Endodermal cell (in vitro differentiated cells): ENCODE data around the gene POTEC. TPM values are rescaled to one million over a fixed set of nuclear protein-coding genes. Genes with fewer than 3 reads are reported as not detected.
"Not testable (repeated sequence)": the region's sequence is repeated elsewhere in the genome, so short reads cannot be mapped to it uniquely, and the experiment has no call there.

Experiments
- DNase-seq: peaks from one replicate; pipeline ENCODE4 v3.0.0-alpha.2; 2017
- H3K27ac ChIP-seq: 2 replicates; pipeline ENCODE4 v1.5.1; 2013; ENCODE audit warnings: mild to moderate bottlenecking, low read depth, low read length, moderate library complexity
- H3K27me3 ChIP-seq: 2 replicates; pipeline ENCODE4 v1.6.1; 2013; ENCODE audit warnings: mild to moderate bottlenecking, low read length, moderate library complexity; ENCODE audit not compliant: insufficient read depth, control insufficient read depth, poor library complexity, severe bottlenecking
- H3K36me3 ChIP-seq: 2 replicates; pipeline ENCODE4 v1.7.0; 2013; ENCODE audit warnings: mild to moderate bottlenecking, low read length, moderate library complexity; ENCODE audit not compliant: control insufficient read depth, insufficient read depth
- H3K4me1 ChIP-seq: one replicate; pipeline ENCODE4 v1.7.0; 2013; ENCODE audit warnings: low read length; ENCODE audit not compliant: control insufficient read depth, insufficient read depth
- H3K4me3 ChIP-seq: 2 replicates; pipeline ENCODE4 v1.5.1; 2013; ENCODE audit warnings: mild to moderate bottlenecking, low read length, moderate library complexity
- H3K9ac ChIP-seq: 2 replicates; pipeline ENCODE4 v1.6.1; 2013; ENCODE audit warnings: mild to moderate bottlenecking, low read length, moderate library complexity; ENCODE audit not compliant: poor library complexity, severe bottlenecking; ENCODE audit errors: extremely low read depth
- H3K9me3 ChIP-seq: 2 replicates; pipeline ENCODE4 v1.6.1; 2013; ENCODE audit warnings: mild to moderate bottlenecking, low read length, moderate library complexity; ENCODE audit not compliant: control insufficient read depth
- H3K27ac Mint-ChIP-seq: 2 replicates; pipeline ENCODE4 v1.8.0; 2020; ENCODE audit warnings: mixed read lengths
- H3K27me3 Mint-ChIP-seq: 2 replicates; pipeline ENCODE4 v1.8.0; 2021; ENCODE audit warnings: mild to moderate bottlenecking, mixed read lengths; ENCODE audit not compliant: insufficient read depth
- H3K36me3 Mint-ChIP-seq: 2 replicates; pipeline ENCODE4 v1.8.0; 2020; ENCODE audit warnings: low read depth, mixed read lengths
- H3K4me1 Mint-ChIP-seq: 2 replicates; pipeline ENCODE4 v1.8.0; 2020; ENCODE audit warnings: mixed read lengths
- H3K4me3 Mint-ChIP-seq: 2 replicates; pipeline ENCODE4 v1.8.0; 2020; ENCODE audit warnings: mild to moderate bottlenecking, moderate library complexity, mixed read lengths
- H3K9me3 Mint-ChIP-seq: 2 replicates; pipeline ENCODE4 v1.8.0; 2020; ENCODE audit warnings: mild to moderate bottlenecking, mixed read lengths
- WGBS, 2 experiments: methylation state at CpG; one replicate each; pipeline versions ENCODE4 v1.1.5 to v1.1.7; 2013; ENCODE audit warnings: missing lambda C conversion rate in 2 of 2, mixed read lengths in 1 of 2; ENCODE audit not compliant: insufficient coverage in 1 of 2, insufficient read length in 1 of 2; 5-methylcytosine and 5-hydroxymethylcytosine counted together
- total RNA-seq, 2 donors: library from RNA; stranded (reverse); fragmentation: NEBNext Ultra II Directional in 1 of 2; extraction: Animal tissue kit (Norgen Biotek cat#: 25700) in 1 of 2; gene quantifications; 2 replicates in 1 of 2; 3 replicates in 1 of 2; pipeline ENCODE4 v1.2.1, GENCODE V29; 2021

POTEC gene
- total RNA-seq, 2 donors from 2014 or later: 1.7 TPM; not detected in 1

DNA sequence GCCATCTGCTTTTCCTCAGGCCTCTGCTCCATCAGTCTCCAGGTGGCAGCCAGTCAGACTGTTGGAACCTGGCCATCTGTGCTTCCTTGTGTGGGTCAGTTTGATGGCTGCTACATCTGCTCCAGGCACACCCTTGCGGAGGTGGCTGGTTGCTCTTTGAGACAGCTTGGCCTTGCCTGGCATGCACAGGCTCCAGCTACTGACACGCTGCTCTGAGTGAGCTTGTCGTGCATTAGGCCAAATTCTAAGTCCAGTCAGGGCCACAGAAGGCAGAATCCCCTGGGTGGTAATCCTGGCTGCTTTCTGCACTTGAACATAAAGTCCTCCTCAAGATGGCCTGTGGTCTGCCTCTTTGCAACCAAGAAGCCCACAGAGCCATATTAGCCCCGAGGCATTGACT is 41.5 kb downstream of the POTEC start:
- not testable (repeated sequence) for H3K27ac Mint-ChIP-seq, H3K4me3 ChIP-seq, H3K27me3 Mint-ChIP-seq, H3K9ac ChIP-seq, H3K9me3 ChIP-seq, H3K27me3 ChIP-seq, H3K4me3 Mint-ChIP-seq, H3K4me1 ChIP-seq, H3K36me3 ChIP-seq, H3K36me3 Mint-ChIP-seq, DNase-seq, H3K27ac ChIP-seq, H3K4me1 Mint-ChIP-seq
- 77 to 80% methylated on average over 1 to 4 of the region's 4 CpGs for WGBS, 2 experiments
- peaks cover 36% of the 10 kb centered on the region for H3K9me3 Mint-ChIP-seq

DNA sequence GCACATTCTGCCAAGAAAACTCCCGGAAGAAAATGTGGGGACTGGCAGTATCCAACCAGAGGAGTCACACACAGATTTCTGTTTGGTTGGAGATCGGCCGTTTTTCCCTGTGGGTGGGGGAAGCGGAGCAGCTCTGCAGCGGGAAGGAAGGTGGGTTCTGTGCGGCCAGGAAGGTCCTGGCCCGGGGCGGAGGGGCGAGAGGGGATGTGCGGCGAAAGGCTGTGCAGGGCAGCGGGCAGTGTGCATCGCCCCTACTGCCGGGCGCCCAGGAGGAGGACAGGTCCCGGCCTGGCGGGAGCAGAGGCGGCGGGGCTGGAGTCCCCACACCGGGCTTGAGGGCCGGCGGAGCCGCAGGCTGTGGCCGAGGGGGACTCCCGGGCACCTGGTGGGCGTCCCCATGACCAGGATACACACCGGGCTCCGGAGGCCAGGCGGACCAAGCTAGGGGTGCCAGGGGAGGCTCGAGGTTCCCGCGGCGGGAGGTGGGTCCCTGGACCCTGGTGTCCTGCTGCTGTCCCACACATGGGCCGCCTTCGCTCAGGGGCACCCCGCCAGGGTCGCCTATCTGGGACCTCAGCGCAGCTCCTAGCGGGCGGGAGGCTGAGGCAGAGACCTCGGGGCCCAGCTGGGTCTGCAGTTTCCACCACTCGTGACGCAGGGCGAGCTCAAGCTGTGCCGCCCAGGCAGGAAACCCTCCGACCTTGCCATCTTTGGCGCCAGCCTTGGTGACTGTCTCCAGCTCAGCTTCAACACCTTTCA is 54.0 kb downstream of the POTEC start:
- H3K9me3 ChIP-seq, H3K36me3 ChIP-seq, H3K9ac ChIP-seq, H3K36me3 Mint-ChIP-seq, H3K27me3 Mint-ChIP-seq, H3K27ac Mint-ChIP-seq, H3K4me1 Mint-ChIP-seq, H3K4me3 ChIP-seq, DNase-seq, H3K4me1 ChIP-seq, H3K4me3 Mint-ChIP-seq, H3K27me3 ChIP-seq, H3K27ac ChIP-seq: not testable (repeated sequence)
- peaks cover 48% of the 10 kb centered on the region for H3K9me3 Mint-ChIP-seq
- 86 to 93% methylated on average over 8 to 33 of the region's 47 CpGs for WGBS, 2 experiments

GRCh38 chr18:14488789-14489188 is 54.6 kb downstream of the POTEC start:
- H3K9me3 ChIP-seq, H3K27me3 Mint-ChIP-seq, H3K4me1 ChIP-seq, H3K27ac ChIP-seq, H3K27ac Mint-ChIP-seq, H3K36me3 Mint-ChIP-seq, H3K9ac ChIP-seq, H3K4me3 ChIP-seq, H3K27me3 ChIP-seq, H3K36me3 ChIP-seq, H3K4me3 Mint-ChIP-seq, H3K4me1 Mint-ChIP-seq, DNase-seq: not testable (repeated sequence)
- peaks cover 49% of the 10 kb centered on the region for H3K9me3 Mint-ChIP-seq
- WGBS, 2 experiments: 88% methylated on average over 17 of the region's 17 CpGs; no CpG with 5 or more reads in 1 of the 2 experiments

- not testable (repeated sequence) for H3K4me3 Mint-ChIP-seq, H3K9ac ChIP-seq, H3K36me3 ChIP-seq, H3K27me3 Mint-ChIP-seq, H3K4me1 Mint-ChIP-seq, DNase-seq, H3K4me1 ChIP-seq, H3K27me3 ChIP-seq, H3K27ac Mint-ChIP-seq, H3K27ac ChIP-seq, H3K36me3 Mint-ChIP-seq, H3K9me3 ChIP-seq, H3K4me3 ChIP-seq
- H3K9me3 Mint-ChIP-seq: peaks cover 47% of the 10 kb centered on the region
- WGBS, 2 experiments: 88 to 100% methylated on average over 1 to 31 of the region's 42 CpGs
Observed at GRCh38 chr18:14486926-14487580, 56.3 kb downstream of the POTEC start.

DNA sequence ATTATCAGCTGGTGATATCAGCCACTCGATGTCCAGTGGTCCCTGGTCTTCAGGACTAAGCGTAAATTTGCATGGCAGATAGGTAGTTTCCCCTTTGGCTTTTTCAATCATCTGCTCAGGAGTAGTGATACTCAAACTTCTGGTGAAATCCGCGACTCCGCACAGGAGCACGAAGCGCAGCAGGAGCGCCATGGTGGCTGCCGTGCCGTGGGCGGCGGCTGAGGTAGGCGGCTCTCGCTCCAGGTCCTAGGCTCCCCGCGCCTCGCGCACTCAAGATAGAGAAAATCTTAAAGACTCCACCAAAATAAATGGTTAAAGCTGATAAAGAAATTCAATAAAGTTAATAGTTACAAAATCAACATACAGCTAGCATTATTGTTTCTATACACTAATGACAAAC is 64.3 kb downstream of the POTEC start:
- H3K36me3 ChIP-seq, H3K4me3 ChIP-seq, H3K9me3 ChIP-seq, H3K9ac ChIP-seq, H3K27ac Mint-ChIP-seq, H3K27me3 Mint-ChIP-seq, H3K27me3 ChIP-seq, H3K4me3 Mint-ChIP-seq, H3K36me3 Mint-ChIP-seq, DNase-seq, H3K4me1 Mint-ChIP-seq, H3K27ac ChIP-seq, H3K4me1 ChIP-seq: not testable (repeated sequence)
- 67 to 82% methylated on average over 1 to 11 of the region's 18 CpGs for WGBS, 2 experiments
- peaks cover 35% of the 10 kb centered on the region for H3K9me3 Mint-ChIP-seq

- not testable (repeated sequence) for H3K27me3 Mint-ChIP-seq, H3K27ac Mint-ChIP-seq, DNase-seq, H3K27ac ChIP-seq, H3K4me3 Mint-ChIP-seq, H3K27me3 ChIP-seq, H3K4me3 ChIP-seq, H3K4me1 ChIP-seq, H3K9ac ChIP-seq, H3K9me3 ChIP-seq, H3K4me1 Mint-ChIP-seq, H3K36me3 ChIP-seq, H3K36me3 Mint-ChIP-seq
- WGBS, 2 experiments: 92 to 95% methylated on average over 11 to 15 of the region's 15 CpGs
- H3K9me3 Mint-ChIP-seq: peaks cover 54% of the 10 kb centered on the region
Observed at GRCh38 chr18:14475520-14475919, 67.9 kb downstream of the POTEC start.

DNA sequence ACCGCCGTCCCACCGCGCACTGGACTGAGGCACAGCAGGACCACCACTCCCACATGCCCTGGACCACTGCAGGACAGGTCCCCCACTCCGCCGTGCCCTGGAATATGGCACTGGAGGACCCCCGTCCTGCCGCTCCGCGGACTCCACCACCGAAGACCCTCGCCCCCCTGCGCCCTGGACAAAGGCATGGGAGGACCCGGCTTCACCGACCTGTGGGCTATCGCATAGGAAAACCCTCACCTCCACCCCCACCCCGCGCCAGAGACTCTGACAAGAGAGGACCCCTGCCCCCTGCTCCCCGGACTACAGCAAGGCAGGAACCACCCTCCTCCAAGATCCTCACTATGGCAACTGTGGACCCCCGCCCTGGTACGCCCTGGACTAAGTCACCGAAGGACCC is 68.6 kb downstream of the POTEC start:
- H3K27me3 Mint-ChIP-seq, H3K27ac Mint-ChIP-seq, H3K27me3 ChIP-seq, H3K4me1 ChIP-seq, H3K36me3 Mint-ChIP-seq, H3K4me1 Mint-ChIP-seq, H3K4me3 Mint-ChIP-seq, DNase-seq, H3K36me3 ChIP-seq, H3K9me3 ChIP-seq, H3K27ac ChIP-seq, H3K4me3 ChIP-seq, H3K9ac ChIP-seq: not testable (repeated sequence)
- WGBS, 2 experiments: 93% methylated on average over 15 of the region's 22 CpGs; no CpG with 5 or more reads in 1 of the 2 experiments
- H3K9me3 Mint-ChIP-seq: peaks cover 56% of the 10 kb centered on the region
